Stomach (tissue), 9 donors: ENCODE measurements around the gene PHF11. TPM values are rescaled to one million over a fixed set of nuclear protein-coding genes. Genes with fewer than 3 reads are reported as not detected.
"Not testable (repeated sequence)": the region's sequence is repeated elsewhere in the genome, so short reads cannot be mapped to it uniquely, and the experiment has no call there.

Experiments
- DNase-seq, 2 donors: peaks; one replicate each; pipeline versions ENCODE4 v3.0.0 to v3.0.0-alpha.2; 2013 to 2019
- H3K27ac ChIP-seq, 5 donors: fragments of 200-600 bp in 4 of 5; sonication (generic) in 4 of 5; one replicate each; pipeline ENCODE4 v1.5.1; 2013 to 2019; ENCODE audit warnings: mild to moderate bottlenecking in 1 of 5, moderate library complexity in 1 of 5
- H3K27me3 ChIP-seq, 3 donors: fragments of 200-600 bp; sonication (generic); one replicate each; pipeline ENCODE4 v1.5.1; 2017 to 2019; ENCODE audit warnings: mixed run types in 1 of 3
- H3K36me3 ChIP-seq, 4 donors: fragments of 200-600 bp; sonication (generic); 1 replicate in 3 of 4; 2 replicates in 1 of 4; pipeline ENCODE4 v1.5.1; 2016 to 2019
- H3K4me1 ChIP-seq, 4 donors: fragments of 200-600 bp; sonication (generic); one replicate each; pipeline ENCODE4 v1.5.1; 2016 to 2019
- H3K4me3 ChIP-seq, 4 donors: fragments of 200-600 bp; sonication (generic) in 3 of 4; one replicate each; pipeline ENCODE4 v1.5.1; 2016 to 2019; ENCODE audit warnings: mild to moderate bottlenecking in 1 of 4
- H3K9me3 ChIP-seq, 4 donors: fragments of 200-600 bp; sonication (generic); one replicate each; pipeline ENCODE4 v1.5.1; 2016 to 2019
- EP300 ChIP-seq: sonication (generic); formaldehyde crosslinking; IDR thresholded peaks from one replicate; pipeline ENCODE4 v1.6.1; 2017; ENCODE audit warnings: antibody characterized with exemption
- POLR2A ChIP-seq, 4 donors: fragments of 450-650 bp; IDR thresholded peaks; one replicate each; pipeline ENCODE4 v1.6.1; 2016; ENCODE audit warnings: antibody characterized with exemption in 4 of 4, control low read depth in 2 of 4, mild to moderate bottlenecking in 1 of 4, moderate library complexity in 1 of 4
- POLR2AphosphoS5 ChIP-seq, 3 donors: sonication (generic); formaldehyde crosslinking; IDR thresholded peaks; one replicate each; pipeline ENCODE4 v1.6.1; 2016; ENCODE audit warnings: antibody characterized with exemption in 3 of 3
- WGBS, 5 donors: extraction: QIAGEN DNeasy Blood & Tissue Kit in 3 of 5; methylation state at CpG; one replicate each; pipeline versions ENCODE4 v1.1.5 to v1.1.7; 2013 to 2018; 5-methylcytosine and 5-hydroxymethylcytosine counted together
- intact Hi-C: fragments of 100-400 bp; cut with DNase I; formaldehyde crosslinking; loops from one replicate; pipeline ENCODE4 v1.15.1; 2023; ENCODE audit warnings: low total_unique reads
- polyA plus RNA-seq, 3 donors: library from polyadenylated mRNA; stranded (reverse); fragments of 200-250 nt; gene quantifications; one replicate each; pipeline ENCODE4 v1.2.3, GENCODE V29; 2013
- total RNA-seq, 5 donors: library from RNA; depleted of rRNA; stranded (reverse); fragments of >200 nt; gene quantifications; one replicate each; pipeline versions ENCODE4 v1.1.0 to v1.2.3, GENCODE V29; 2014 to 2016
- TF ChIP-seq, protein P1 (sequence below), 7 experiments: fragments of 450-650 bp in 4 of 7; fragments of 200-600 bp in 3 of 7; sonication (generic) in 3 of 7; IDR thresholded peaks; one replicate each; pipeline ENCODE4 v1.5.1; 2016 to 2019; ENCODE audit warnings: antibody characterized with exemption in 7 of 7, control low read depth in 2 of 7, mild to moderate bottlenecking in 1 of 7
- donor health status: healthy with polysubstance abuse.
- donor health status: Bipolar disorder and iron deficiency.
- donor health status: healthy.

The PHF11 gene
- total and polyA plus RNA-seq, 8 donors: 18.2 to 140 (median 52.1) TPM

DNA sequence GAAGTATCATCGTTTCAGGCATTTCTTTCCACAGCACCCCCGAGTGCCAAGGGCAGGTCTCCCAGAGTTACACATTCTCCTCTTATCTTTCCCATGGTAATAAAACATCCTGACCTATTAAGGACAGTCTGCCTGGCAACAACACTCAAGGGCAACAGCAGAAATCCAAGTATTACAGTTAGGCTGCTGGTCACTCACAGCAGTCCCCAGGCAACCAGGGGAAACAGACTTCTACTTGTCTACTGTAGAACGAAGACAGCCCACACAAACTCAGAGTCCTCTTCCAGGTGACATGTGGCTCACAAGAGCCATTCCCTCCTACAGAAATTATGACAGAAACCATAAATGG lies 65.3 kb downstream of the PHF11 start:
- TF ChIP-seq EP300 (no peak), POLR2A (IDR thresholded peaks at IDR 0.05) (no peak), POLR2AphosphoS5 (IDR thresholded peaks at IDR 0.05) (peak in 1 of 3 donors; percentile 3)
- TF ChIP-seq, protein P1, sequence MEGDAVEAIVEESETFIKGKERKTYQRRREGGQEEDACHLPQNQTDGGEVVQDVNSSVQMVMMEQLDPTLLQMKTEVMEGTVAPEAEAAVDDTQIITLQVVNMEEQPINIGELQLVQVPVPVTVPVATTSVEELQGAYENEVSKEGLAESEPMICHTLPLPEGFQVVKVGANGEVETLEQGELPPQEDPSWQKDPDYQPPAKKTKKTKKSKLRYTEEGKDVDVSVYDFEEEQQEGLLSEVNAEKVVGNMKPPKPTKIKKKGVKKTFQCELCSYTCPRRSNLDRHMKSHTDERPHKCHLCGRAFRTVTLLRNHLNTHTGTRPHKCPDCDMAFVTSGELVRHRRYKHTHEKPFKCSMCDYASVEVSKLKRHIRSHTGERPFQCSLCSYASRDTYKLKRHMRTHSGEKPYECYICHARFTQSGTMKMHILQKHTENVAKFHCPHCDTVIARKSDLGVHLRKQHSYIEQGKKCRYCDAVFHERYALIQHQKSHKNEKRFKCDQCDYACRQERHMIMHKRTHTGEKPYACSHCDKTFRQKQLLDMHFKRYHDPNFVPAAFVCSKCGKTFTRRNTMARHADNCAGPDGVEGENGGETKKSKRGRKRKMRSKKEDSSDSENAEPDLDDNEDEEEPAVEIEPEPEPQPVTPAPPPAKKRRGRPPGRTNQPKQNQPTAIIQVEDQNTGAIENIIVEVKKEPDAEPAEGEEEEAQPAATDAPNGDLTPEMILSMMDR (IDR thresholded peaks at IDR 0.05): no peak
- peaks cover 11 to 70% (median 51%) of the 10 kb centered on the region in 4 donors for H3K36me3 ChIP-seq
- H3K4me1 ChIP-seq: peaks cover 0 to 17% (median 2%) of the 10 kb centered on the region in 4 donors
- DNase-seq: peak in 1 of 2 donors; percentile 58
- no peak overlapping the region for H3K4me3 ChIP-seq
- intact Hi-C loops: no loop called here
- no peaks in the 10 kb centered on the region for H3K9me3 ChIP-seq
- H3K27me3 ChIP-seq: no peaks in the 10 kb centered on the region
- WGBS, 5 donors: 33 to 60% (median 37%) methylated on average over 3 of the region's 3 CpGs
- H3K27ac ChIP-seq: no peak overlapping the region

DNA sequence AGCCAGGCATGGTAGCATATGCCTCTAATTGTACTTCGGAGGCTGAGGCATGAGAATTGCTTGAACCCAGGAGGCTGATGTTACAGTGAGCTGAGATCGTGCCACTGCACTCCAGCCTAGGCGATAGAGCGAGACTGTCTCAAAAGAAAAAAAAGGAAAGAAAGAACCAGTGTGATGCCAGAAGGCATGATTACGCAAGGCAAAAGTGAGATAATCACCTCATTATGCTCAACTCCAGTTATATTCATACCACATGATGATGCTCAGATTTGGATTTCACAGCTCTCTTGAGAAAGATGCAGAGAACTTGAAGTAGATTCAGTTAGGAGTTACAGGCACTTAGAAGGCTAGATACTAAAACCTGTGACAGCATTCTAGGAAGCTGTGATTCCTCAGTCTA lies 67.8 kb downstream of the PHF11 start:
- H3K27me3 ChIP-seq: no peaks in the 10 kb centered on the region
- 75 to 91% (median 86%) methylated on average over 4 to 5 of the region's 5 CpGs for WGBS, 5 donors
- peaks cover 0 to 17% (median 2%) of the 10 kb centered on the region in 4 donors for H3K4me1 ChIP-seq
- intact Hi-C loops: no loop called here
- no peak overlapping the region for H3K27ac ChIP-seq
- TF ChIP-seq, protein P1 (IDR thresholded peaks at IDR 0.05): no peak
- TF ChIP-seq POLR2AphosphoS5 (IDR thresholded peaks at IDR 0.05) (no peak), POLR2A (IDR thresholded peaks at IDR 0.05) (no peak), EP300 (no peak)
- H3K4me3 ChIP-seq: no peak overlapping the region
- DNase-seq: no peak
- H3K36me3 ChIP-seq: peaks cover 11 to 61% (median 42%) of the 10 kb centered on the region in 4 donors
- H3K9me3 ChIP-seq: no peaks in the 10 kb centered on the region

DNA sequence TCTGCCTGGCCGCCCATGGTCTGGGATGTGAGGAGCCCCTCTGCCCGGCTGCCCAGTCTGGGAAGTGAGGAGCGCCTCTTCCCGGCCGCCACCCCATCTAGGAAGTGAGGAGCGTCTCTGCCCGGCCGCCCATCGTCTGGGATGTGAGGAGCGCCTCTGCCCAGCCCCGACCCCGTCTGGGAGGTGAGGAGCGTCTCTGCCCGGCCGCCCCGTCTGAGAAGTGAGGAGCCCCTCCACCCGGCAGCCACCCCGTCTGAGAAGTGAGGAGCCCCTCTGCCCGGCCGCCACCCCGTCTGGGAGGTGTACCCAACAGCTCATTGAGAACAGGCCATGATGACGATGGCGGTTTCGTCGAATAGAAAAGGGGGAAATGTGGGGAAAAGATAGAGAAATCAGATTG lies 69.7 kb downstream of the PHF11 start:
- intact Hi-C loops, H3K9me3 ChIP-seq, H3K27ac ChIP-seq, H3K27me3 ChIP-seq, H3K4me3 ChIP-seq, DNase-seq: not testable (repeated sequence)
- WGBS, 5 donors: 98 to 100% (median 98%) methylated on average over 2 to 22 of the region's 25 CpGs
- Histone ChIP-seq H3K36me3 (peaks cover 0 to 46% (median 26%) of the 10 kb centered on the region in 4 donors), H3K4me1 (peaks cover 0 to 21% (median 7%) of the 10 kb centered on the region in 4 donors)

DNA sequence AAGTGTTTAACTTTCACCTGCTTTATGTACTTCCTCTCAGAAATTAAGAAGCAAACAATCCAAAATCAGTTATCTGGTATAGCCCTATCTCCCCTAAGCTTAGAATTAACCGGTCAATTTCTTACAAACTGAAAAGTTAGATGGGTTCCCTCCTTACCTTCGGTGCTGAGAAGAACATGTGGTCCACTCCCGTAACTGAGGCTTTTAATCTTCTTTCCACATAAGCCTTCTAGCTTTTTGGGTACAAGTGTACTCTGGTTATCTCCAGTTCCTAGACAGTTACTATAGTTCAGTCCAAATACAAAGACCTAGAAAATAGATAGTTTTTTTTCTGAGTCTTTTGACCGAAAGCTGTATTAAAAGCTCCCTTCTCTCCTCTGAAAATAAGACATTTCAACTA lies 70.7 kb downstream of the PHF11 start:
- DNase-seq: no peak
- H3K27me3 ChIP-seq: no peaks in the 10 kb centered on the region
- peaks cover 0 to 37% (median 24%) of the 10 kb centered on the region in 4 donors for H3K36me3 ChIP-seq
- H3K4me3 ChIP-seq: no peak overlapping the region
- no peaks in the 10 kb centered on the region for H3K9me3 ChIP-seq
- TF ChIP-seq POLR2A (IDR thresholded peaks at IDR 0.05): no peak
- TF ChIP-seq, protein P1 (IDR thresholded peaks at IDR 0.05): no peak
- no peak for TF ChIP-seq POLR2AphosphoS5 (IDR thresholded peaks at IDR 0.05)
- no peak for TF ChIP-seq EP300
- peaks cover 0 to 16% (median 8%) of the 10 kb centered on the region in 4 donors for H3K4me1 ChIP-seq
- WGBS, 5 donors: 93 to 97% (median 95%) methylated on average over 4 of the region's 4 CpGs
- intact Hi-C loops: no loop called here
- H3K27ac ChIP-seq: no peak overlapping the region

DNA sequence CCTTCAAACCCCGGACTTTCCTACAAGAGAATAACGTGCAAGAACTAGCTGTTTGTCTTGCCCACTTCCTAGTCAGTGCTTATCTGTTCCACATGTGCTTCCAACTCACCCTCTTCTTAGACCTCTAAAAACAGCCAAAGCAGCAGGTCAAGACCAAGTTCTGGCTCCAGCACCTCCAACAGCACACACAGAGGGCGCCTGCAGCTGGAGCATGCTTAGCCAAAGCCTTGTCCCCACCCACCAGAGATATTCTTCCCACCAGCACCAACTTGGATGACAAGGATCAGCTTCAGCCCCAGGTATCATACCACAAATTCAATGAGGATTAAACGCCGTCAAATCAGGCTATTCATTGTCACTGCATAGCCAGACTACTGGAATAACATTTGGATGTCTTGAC lies 71.7 kb downstream of the PHF11 start:
- Histone ChIP-seq H3K36me3 (peaks cover 0 to 37% (median 24%) of the 10 kb centered on the region in 4 donors), H3K4me1 (peaks cover 0 to 16% (median 9%) of the 10 kb centered on the region in 4 donors), H3K27ac (no peak overlapping the region), H3K27me3 (no peaks in the 10 kb centered on the region), H3K4me3 (no peak overlapping the region), H3K9me3 (no peaks in the 10 kb centered on the region)
- 82 to 90% (median 83%) methylated on average over 5 of the region's 5 CpGs for WGBS, 5 donors
- no peak for DNase-seq
- no peak for TF ChIP-seq POLR2A (IDR thresholded peaks at IDR 0.05)
- TF ChIP-seq, protein P1 (IDR thresholded peaks at IDR 0.05): no peak
- TF ChIP-seq POLR2AphosphoS5 (IDR thresholded peaks at IDR 0.05): no peak
- TF ChIP-seq EP300: no peak
- intact Hi-C loops: no loop called here
